ENCODE measurements around the gene ARPC1A.
"Not testable (repeated sequence)": the region's sequence is repeated elsewhere in the genome, so short reads cannot be mapped to it uniquely, and the experiment has no call there.

Gene ARPC1A

GRCh38 chr7:99371376-99371920 is 45.8 kb downstream of the ARPC1A start:
- no peak for DNase-seq (ENCODE audit: low read depth)

GRCh38 chr7:99372275-99373090 is 46.8 kb downstream of the ARPC1A start:
- no peak for DNase-seq (ENCODE audit: low read depth)

- DNase-seq (ENCODE audit: low read depth), result no peak
Observed at GRCh38 chr7:99373091-99374066, 47.7 kb downstream of the ARPC1A start.

GRCh38 chr7:99374111-99375064 is 48.7 kb downstream of the ARPC1A start, which contains the start of gene ARPC1B:
ARPC1B (plus strand) TSS chr7:99374730; CDS start chr7:99385715, 10,985 bp downstream.
- DNase-seq (ENCODE audit: low read depth), result peak; percentile 61

- DNase-seq (ENCODE audit: low read depth), result peak; percentile 67
Observed at GRCh38 chr7:99375070-99375807, 49.5 kb downstream of the ARPC1A start.

GRCh38 chr7:99379043-99379577 is 53.4 kb downstream of the ARPC1A start:
- DNase-seq (ENCODE audit: low read depth), result peak; percentile 95

GRCh38 chr7:99379693-99380031 is 54.0 kb downstream of the ARPC1A start:
- not testable (repeated sequence) for DNase-seq (ENCODE audit: low read depth)

- no peak for DNase-seq (ENCODE audit: low read depth)
Observed at GRCh38 chr7:99380032-99380822, 54.5 kb downstream of the ARPC1A start.

- no peak for DNase-seq (ENCODE audit: low read depth)
Observed at GRCh38 chr7:99380823-99381663, 55.3 kb downstream of the ARPC1A start.

GRCh38 chr7:99381664-99382075 is 56.0 kb downstream of the ARPC1A start:
- DNase-seq (ENCODE audit: low read depth), result no peak

- DNase-seq (ENCODE audit: low read depth), result no peak
Observed at GRCh38 chr7:99383203-99383602, 57.5 kb downstream of the ARPC1A start.

GRCh38 chr7:99383791-99384370 is 58.2 kb downstream of the ARPC1A start:
- DNase-seq (ENCODE audit: low read depth), result no peak

GRCh38 chr7:99384523-99384922 is 58.8 kb downstream of the ARPC1A start:
- DNase-seq (ENCODE audit: low read depth), result no peak

GRCh38 chr7:99385564-99385963 is 59.9 kb downstream of the ARPC1A start:
- no peak for DNase-seq (ENCODE audit: low read depth)

GRCh38 chr7:99386584-99387238 is 61.0 kb downstream of the ARPC1A start:
- no peak for DNase-seq (ENCODE audit: low read depth)

GRCh38 chr7:99387239-99387635 is 61.5 kb downstream of the ARPC1A start:
- not testable (repeated sequence) for DNase-seq (ENCODE audit: low read depth)

- no peak for DNase-seq (ENCODE audit: low read depth)
Observed at GRCh38 chr7:99387912-99388311, 62.2 kb downstream of the ARPC1A start.

GRCh38 chr7:99389772-99390171 is 64.1 kb downstream of the ARPC1A start:
- no peak for DNase-seq (ENCODE audit: low read depth)

Measured in stromal cell of bone marrow (primary cell).